Colonic mucosa (tissue), 4 donors: Measurements from ENCODE around the gene DNTT. TPM values are rescaled to one million over a fixed set of nuclear protein-coding genes. Genes with fewer than 3 reads are reported as not detected.

ENCODE experiments used
- DNase-seq: peaks from one replicate; pipeline ENCODE4 v3.0.0-alpha.2; 2020
- H3K27ac ChIP-seq: fragments of 200-600 bp; one replicate; pipeline ENCODE4 v1.8.0; 2021
- H3K27me3 ChIP-seq: fragments of 200-600 bp; one replicate; pipeline ENCODE4 v1.8.0; 2021
- H3K36me3 ChIP-seq: fragments of 200-600 bp; one replicate; pipeline ENCODE4 v1.8.0; 2021
- H3K4me1 ChIP-seq: fragments of 200-600 bp; one replicate; pipeline ENCODE4 v1.8.0; 2021; ENCODE audit warnings: mild to moderate bottlenecking
- H3K4me3 ChIP-seq: fragments of 200-600 bp; one replicate; pipeline ENCODE4 v1.8.0; 2021
- H3K9ac ChIP-seq, 2 donors: one replicate each; pipeline ENCODE4 v1.7.0; 2013; ENCODE audit warnings: control low read depth in 2 of 2, low read depth in 2 of 2, low read length in 2 of 2
- H3K9me3 ChIP-seq: fragments of 200-600 bp; one replicate; pipeline ENCODE4 v1.8.0; 2021
- intact Hi-C: fragments of 100-400 bp; cut with DNase I; formaldehyde crosslinking; loops from one replicate; pipeline ENCODE4 v1.14.1; 2022
- total RNA-seq, 2 donors: library from RNA; stranded (reverse); fragmentation: NEBNext Ultra II Directional in 1 of 2; extraction: Animal tissue kit (Norgen Biotek cat#: 25700) in 1 of 2; gene quantifications; one replicate each; pipeline ENCODE4 v1.2.1, GENCODE V29; 2021
- TF ChIP-seq, protein P1 (sequence below): fragments of 200-600 bp; IDR thresholded peaks from one replicate; pipeline ENCODE4 v1.8.0; 2022; ENCODE audit warnings: antibody characterized with exemption, mild to moderate bottlenecking
- donor health status: healthy.
- donor health status: DM: no; HTN: no; CAD: no.
- donor health status: DM: no; HTN: no; CAD: no.

The DNTT gene
- total RNA-seq, 2 donors from 2014 or later, result not detected

DNA sequence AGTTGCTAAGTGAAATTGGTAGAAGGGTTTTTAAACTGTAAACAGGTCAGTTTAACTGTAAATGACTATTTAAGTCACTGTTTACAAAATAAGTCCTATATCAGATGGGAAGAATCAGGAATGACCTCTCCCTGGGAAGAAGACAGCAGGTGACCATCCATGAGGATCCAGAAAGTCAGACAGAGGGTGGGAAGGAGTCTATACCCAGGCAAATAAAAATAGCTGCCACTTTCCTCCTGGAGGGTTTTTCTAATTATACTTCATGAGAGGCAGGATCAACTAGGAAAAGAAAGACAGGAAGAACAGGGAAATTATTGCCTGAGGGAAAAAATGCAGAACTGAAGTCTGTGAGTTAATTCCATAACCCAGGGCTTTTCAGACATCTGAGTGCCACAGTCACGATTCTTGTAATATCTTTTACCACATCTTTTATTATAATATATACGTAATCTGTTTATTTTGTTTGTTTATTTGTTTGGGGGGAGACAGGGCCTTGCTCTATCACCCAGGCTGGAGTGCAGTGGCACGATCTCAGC is 7.0 kb downstream of the DNTT start:
- TF ChIP-seq, protein P1, sequence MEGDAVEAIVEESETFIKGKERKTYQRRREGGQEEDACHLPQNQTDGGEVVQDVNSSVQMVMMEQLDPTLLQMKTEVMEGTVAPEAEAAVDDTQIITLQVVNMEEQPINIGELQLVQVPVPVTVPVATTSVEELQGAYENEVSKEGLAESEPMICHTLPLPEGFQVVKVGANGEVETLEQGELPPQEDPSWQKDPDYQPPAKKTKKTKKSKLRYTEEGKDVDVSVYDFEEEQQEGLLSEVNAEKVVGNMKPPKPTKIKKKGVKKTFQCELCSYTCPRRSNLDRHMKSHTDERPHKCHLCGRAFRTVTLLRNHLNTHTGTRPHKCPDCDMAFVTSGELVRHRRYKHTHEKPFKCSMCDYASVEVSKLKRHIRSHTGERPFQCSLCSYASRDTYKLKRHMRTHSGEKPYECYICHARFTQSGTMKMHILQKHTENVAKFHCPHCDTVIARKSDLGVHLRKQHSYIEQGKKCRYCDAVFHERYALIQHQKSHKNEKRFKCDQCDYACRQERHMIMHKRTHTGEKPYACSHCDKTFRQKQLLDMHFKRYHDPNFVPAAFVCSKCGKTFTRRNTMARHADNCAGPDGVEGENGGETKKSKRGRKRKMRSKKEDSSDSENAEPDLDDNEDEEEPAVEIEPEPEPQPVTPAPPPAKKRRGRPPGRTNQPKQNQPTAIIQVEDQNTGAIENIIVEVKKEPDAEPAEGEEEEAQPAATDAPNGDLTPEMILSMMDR, result no peak
- H3K4me1 ChIP-seq, result peaks cover 7% of the 10 kb centered on the region

DNA sequence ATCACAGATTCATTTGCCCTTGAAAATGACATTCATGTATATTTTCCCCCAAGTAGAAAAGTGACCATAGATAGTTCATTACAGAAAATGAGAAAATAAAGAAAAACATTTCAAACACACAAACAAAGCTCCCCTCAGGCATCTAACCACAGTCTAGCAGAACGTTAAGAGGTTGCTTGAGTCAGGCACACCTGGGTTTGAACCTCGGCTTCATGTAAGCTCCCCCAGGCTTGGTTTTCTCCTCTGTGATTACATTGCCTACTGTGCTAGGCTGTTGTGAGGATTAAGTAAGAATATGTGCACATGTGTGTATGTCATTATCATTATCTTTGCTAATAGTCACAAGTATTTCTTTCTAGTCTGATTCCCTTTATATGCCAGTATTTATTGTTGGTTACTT is 9.1 kb downstream of the DNTT start:
- Histone ChIP-seq H3K27me3 (no peaks in the 10 kb centered on the region), H3K27ac (no peak overlapping the region), H3K9me3 (no peaks in the 10 kb centered on the region), H3K9ac (no peak overlapping the region), H3K4me3 (no peak overlapping the region), H3K4me1 (peaks cover 7% of the 10 kb centered on the region), H3K36me3 (no peaks in the 10 kb centered on the region)
- no peak for DNase-seq
- TF ChIP-seq, protein P1, result no peak
- intact Hi-C loops, result no loop called here

More for the DNA sequence above, 7.0 kb downstream of the DNTT start:
- Histone ChIP-seq H3K4me3 (no peak overlapping the region), H3K9me3 (no peaks in the 10 kb centered on the region), H3K27me3 (no peaks in the 10 kb centered on the region), H3K36me3 (no peaks in the 10 kb centered on the region), H3K9ac (no peak overlapping the region), H3K27ac (no peak overlapping the region)
- intact Hi-C loops, result no loop called here
- DNase-seq, result no peak

DNA sequence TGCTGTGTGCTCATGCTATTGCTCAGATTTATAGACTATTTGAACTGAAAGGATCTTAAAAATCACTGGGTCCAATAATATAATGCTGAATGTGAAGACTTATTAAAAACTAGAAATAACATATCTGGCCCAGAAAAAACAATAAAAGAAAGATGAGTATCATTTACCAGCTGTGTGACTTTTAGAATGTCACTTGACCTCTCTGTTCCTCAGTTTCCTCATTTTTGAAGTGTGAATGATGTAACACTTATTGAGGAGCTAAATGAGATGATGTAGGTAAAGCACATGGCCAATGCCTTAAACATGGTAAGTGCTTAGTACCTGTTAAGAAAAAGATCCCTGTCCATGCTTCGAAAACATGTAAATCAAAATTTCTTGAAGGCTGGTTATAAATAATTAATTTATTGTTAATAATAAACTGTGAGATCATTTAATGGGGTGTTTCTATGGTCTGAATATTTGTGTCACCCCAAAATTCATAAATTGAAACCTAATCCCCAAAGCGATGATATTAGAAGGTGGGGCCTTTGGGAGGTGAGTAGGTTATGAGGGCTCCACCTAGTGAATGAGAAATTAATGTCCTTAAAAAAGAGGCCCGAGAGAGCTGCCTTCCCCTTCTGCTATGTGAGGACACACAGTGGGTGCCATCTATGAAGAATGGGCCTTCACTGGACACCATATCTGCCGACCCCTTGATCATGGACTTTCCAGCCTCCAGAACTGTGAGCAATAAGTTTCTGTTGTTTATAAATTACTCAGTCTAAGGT is 13.0 kb downstream of the DNTT start:
- DNase-seq, result no peak
- H3K27ac ChIP-seq, result no peak overlapping the region
- H3K9me3 ChIP-seq, result no peaks in the 10 kb centered on the region
- no peaks in the 10 kb centered on the region for H3K27me3 ChIP-seq
- TF ChIP-seq, protein P1, result no peak
- no peaks in the 10 kb centered on the region for H3K36me3 ChIP-seq
- no peak overlapping the region for H3K4me3 ChIP-seq
- no peaks in the 10 kb centered on the region for H3K4me1 ChIP-seq
- intact Hi-C loops, result no loop called here
- H3K9ac ChIP-seq, result no peak overlapping the region

DNA sequence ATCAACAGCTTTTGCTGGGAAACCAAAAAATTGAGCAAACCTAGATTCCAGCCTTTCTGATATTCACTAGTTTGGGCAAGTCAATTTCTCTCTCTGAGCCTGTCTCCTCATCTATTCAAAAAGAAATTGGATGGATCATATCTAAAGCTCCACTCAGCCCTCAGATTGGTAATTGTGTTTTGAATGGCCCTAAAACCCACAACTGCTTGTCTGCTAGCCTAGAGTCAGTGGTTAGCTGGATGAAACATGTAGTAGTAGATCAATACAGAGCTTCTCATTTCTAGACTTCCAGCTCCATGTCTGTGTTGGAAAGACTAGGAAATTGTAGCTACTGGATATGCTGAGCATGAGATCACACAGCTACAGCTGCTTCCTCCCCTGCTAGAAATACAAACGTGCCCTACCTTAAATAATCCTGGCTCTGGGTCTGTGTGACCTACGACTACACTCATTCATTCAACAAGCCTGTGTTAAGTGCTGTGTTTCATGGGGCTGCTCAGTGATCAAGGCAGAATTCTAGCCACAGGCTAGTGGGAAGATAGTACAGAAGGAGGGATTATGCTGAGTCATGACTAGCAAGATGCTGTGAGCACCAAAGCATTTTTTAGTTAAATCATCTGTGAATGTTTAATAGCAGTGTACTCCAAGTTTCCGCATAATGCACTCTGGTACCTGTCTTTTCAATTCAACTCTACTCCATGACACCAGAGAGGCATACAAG is 15.7 kb downstream of the DNTT start:
- H3K27ac ChIP-seq, result no peak overlapping the region
- no peaks in the 10 kb centered on the region for H3K4me1 ChIP-seq
- no peaks in the 10 kb centered on the region for H3K36me3 ChIP-seq
- no peak for DNase-seq
- intact Hi-C loops, result no loop called here
- no peaks in the 10 kb centered on the region for H3K27me3 ChIP-seq
- H3K4me3 ChIP-seq, result no peak overlapping the region
- H3K9me3 ChIP-seq, result no peaks in the 10 kb centered on the region
- H3K9ac ChIP-seq, result no peak overlapping the region
- TF ChIP-seq, protein P1, result no peak

DNA sequence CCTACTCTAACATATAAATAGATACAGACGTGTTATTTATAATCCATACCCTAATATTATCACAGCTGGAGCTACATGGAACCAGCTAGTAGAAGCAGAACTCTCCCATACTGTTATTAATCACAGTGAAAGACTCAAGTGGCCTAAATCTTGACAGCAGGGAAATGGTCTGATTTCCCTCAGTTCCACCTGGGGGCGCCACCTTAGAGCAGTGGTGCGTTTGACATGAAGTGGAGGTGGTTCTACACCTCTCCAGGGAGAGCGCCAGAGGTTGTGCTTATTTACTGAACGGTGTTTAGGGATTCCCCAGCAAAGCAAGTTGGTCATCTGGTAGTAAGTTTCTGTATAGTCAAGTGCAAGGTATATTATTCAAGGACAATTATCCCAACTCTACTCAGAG is 17.6 kb downstream of the DNTT start:
- DNase-seq, result no peak
- TF ChIP-seq, protein P1, result no peak
- H3K4me3 ChIP-seq, result no peak overlapping the region
- H3K9ac ChIP-seq, result no peak overlapping the region
- no peak overlapping the region for H3K27ac ChIP-seq
- H3K27me3 ChIP-seq, result no peaks in the 10 kb centered on the region
- intact Hi-C loops, result no loop called here
- H3K4me1 ChIP-seq, result no peaks in the 10 kb centered on the region
- H3K9me3 ChIP-seq, result no peaks in the 10 kb centered on the region
- no peaks in the 10 kb centered on the region for H3K36me3 ChIP-seq
